Suppressor macrophage treated with lipopolysaccharide for 4 hours (primary cell): ENCODE results near the gene SUN1.
"Not testable (repeated sequence)": the region's sequence is repeated elsewhere in the genome, so short reads cannot be mapped to it uniquely, and the experiment has no call there.

ENCODE experiments used
- DNase-seq: peaks from one replicate; pipeline ENCODE4 v3.0.0-alpha.2; 2020

Gene SUN1

GRCh38 chr7:857661-858060 lies 25.4 kb downstream of the SUN1 start:
- DNase-seq, result no peak

GRCh38 chr7:859359-860030 lies 27.2 kb downstream of the SUN1 start:
- no peak for DNase-seq

DNA sequence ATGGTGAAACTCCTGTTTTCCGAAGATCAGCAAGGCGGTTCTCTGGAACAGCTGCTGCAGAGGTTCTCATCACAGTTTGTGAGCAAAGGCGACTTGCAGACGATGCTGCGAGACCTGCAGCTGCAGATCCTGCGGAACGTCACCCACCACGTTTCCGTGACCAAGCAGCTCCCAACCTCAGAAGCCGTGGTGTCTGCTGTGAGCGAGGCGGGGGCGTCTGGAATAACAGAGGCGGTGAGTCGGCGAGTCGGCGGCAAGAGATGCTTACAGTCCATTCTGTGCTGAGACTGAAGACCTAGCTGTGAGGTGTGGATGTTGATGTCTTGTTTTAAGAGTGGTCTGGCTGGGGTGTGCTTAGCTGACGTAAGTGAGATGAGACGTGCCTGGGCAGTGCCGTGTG lies 27.9 kb downstream of the SUN1 start:
- no peak for DNase-seq

- no peak for DNase-seq
These were observed 28.9 kb downstream of the SUN1 start for GRCh38 chr7:861222-861621.

- DNase-seq, result no peak
These were observed 29.9 kb downstream of the SUN1 start for GRCh38 chr7:862157-862556.

DNA sequence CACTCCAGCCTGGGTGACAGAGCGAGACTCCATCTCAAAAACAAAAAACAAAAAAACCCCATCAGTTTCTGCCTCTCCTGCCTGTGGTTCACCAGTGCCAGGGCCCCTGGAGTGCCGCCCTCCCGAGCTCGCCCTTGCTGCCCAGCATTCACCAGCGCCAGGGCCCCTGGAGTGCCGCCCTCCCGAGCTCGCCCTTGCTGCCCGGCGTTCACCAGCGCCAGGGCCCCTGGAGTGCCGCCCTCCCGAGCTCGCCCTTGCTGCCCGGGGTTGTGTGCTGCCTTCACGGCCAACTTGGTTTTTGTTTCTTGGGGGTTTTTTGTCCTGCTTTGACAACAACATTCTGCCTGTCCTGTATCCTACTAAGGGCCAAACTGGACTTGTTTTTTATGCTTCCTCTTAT lies 30.8 kb downstream of the SUN1 start:
- no peak for DNase-seq

- DNase-seq, result no peak
These were observed 33.6 kb downstream of the SUN1 start for GRCh38 chr7:865921-866320.

DNA sequence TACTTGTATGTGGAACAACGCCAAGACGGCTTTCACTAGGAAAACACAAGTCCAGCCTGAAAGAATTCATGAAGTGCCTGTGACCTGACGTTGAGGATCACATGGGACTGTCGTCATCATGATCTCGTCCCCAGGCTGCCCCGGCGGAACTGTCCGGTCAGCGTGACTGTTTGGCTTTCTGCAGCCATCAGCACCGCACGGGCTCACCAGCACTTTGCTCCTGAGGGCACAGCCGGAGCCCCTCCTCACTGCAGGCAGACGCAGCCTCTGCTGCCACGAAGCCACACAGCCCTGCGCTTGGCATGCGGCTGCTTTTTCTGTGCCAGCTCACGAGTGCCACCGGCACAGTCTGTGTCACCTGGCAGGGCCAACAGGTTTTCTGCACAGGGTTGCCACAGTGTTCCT lies 34.7 kb downstream of the SUN1 start:
- DNase-seq, result no peak

DNA sequence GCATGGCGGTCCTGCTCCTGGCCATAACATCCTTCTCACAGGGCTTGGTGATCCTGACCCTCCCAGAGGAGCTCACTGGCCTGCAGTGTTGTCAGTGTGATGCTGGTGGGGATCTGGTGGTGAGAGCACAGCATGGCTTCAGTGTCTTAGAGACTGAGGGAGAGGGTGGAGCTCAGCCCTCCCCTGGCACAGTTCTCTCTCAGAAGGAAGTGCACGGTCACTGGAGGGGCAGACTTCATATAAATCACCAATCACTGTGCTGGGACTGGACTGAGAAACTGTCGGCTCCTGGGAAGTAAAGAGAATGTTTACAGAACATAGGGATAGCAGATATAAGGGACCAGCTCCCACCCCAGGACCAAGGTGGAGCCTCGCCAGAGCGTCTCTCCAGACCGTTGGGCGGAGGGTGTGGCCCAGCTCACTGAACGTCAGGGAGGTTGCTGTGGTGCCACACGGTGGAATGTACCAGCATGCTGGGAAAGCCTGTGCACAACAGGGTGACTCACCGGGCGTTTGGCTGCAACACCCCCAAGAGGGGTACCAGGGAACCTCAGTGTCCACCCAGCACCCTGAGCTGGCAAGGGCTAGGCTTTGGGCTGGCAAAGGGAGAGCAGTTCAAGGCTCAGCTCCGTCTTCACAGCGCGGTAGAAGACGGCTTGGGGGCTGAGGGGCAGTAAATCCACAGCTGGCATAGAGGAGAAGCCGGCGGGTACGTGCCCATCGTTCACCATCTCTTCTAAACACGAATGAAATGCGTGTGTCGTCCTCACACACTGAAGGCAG lies 35.3 kb downstream of the SUN1 start:
- no peak for DNase-seq

- DNase-seq, result no peak
These were observed 35.9 kb downstream of the SUN1 start for GRCh38 chr7:868189-868486.

DNA sequence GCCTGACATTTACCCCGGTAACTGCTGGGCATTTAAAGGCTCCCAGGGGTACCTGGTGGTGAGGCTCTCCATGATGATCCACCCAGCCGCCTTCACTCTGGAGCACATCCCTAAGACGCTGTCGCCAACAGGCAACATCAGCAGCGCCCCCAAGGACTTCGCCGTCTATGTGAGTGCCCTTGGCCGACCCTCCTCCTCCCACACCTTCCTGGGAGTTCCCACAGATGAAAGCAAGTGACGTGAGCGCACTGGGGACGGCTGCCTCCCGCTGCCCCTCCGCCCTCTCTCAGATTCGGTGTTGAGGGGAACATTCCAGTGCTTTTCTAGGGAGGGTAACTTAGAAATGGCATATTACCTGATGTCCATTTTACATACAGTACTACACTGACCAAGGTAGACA lies 37.1 kb downstream of the SUN1 start:
- no peak for DNase-seq

DNA sequence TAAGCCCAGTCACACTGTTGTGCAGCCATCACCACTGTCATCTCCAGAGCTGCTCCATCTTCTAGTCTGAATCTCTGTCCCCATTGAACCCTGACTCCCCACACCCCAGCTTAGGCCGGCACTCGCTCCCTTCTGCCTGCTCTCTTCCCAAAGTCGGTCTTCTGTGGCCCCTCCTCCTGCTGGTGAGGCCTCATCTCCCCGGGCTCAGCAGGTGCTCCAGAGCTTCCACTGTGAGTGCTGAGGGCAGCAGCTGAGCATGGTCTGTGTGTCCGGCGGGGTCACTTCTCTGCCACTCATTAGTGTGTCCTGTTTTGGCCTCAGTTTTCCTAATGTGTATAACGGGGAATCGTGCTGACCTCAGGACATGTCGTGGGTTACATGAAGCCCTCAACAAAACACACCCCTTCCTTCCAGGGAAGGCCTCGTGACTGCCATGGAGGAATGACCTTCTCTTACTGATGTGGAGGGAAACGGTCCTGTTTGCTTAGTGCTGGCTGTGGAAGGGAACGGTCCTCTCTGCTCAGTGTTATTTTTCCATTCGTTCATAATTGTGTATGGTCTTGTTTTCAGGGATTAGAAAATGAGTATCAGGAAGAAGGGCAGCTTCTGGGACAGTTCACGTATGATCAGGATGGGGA lies 39.7 kb downstream of the SUN1 start:
- DNase-seq, result no peak

DNA sequence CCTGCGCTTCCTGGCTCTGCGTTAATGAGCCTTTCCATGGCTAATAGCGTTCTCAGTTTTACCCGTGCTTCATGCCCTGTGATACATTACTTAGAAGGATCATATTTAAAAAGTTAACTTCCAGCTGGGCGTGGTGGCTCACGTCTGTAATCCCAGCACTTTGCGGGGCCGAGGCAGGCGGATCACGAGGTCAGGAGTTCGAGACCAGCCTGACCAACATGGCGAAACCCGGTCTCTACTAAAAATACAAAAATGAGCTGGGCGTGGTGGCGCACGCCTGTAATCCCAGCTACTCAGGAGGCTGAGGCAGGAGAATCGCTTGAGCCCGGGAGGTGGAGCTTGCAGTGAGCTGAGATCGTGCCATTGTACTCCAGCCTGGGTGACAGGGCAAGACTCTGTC lies 40.4 kb downstream of the SUN1 start:
- DNase-seq, result not testable (repeated sequence)

DNA sequence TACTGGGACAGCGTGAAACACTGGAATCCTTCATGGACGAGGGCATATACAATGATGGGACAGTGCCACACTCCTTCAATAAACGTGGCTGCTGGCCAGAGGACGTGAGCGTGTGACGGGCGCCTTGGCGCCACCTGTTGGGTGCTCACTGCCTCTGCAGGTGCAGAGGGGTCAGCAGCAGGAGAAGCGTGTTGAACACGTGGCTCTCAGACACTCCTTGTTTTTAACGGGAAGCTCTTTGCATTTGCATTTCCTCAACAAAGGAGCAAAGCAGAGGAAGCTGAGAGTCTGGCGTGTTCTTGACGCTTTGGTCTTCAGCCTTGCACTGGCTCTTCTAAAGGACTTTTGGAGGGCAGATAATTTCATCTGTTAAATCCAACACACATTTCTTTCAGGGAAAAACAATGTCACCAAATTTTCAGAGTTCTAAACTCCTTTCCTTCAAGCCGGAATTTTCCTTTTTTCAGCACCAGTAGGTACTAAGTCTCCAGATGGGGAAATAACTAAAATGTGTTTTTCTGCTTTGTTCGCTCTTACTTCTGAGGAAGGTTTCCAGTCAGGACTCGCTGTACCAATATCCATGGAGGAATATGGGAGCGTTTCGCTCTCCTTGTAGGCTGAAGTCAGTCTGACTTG lies 41.2 kb downstream of the SUN1 start:
- peak; percentile 84 for DNase-seq

DNA sequence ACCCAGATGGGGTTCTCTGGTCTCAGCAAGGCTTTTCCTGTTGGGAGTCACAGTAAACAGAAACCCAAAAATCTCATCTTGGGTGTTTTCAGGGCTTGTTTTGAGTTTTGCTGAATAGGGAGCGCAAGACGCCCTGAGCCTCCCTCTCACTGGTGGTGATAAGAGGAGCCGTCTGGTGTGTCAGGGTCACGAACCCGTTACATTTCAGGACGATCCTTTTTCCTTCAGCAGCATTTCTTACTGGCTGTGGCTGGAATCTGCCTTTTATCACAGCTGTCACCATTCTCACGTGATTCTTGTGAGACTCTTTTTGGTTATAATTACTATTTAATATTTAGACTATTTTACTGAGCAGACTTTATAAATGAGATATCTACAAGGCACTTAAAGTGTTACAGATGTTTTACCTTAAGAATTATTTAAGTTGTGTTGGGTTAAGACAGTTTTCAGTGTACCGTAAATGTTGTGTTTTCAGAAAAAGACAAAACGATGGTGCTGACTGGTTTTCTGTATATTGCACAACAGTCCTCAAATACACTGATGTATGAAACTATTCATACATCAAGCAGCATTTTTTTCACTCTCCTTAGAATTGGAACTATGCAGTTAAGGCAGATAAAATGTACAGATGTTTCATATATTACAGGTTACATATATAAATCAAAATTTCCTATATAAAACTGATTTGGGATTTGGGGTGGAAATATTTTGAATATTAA lies 41.9 kb downstream of the SUN1 start:
- no peak for DNase-seq

DNA sequence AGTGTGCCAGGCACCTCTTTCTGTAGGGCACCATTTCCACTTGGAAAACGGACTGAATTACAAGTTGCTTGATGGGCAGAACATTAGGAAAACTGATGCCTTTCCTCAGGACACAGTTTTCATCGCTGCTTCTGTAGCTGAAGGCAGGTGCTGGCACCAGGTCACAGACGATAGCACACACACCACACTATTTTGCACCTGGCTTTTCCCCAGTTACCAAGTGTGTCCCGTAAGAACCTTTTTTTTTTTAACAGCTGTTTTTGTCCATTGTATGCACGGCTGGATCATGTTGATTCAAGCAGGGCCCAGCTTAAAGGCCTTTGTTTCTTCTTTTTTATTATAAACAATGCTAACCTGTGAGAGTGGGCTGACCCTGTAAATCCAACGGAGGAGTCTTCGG lies 42.8 kb downstream of the SUN1 start:
- no peak for DNase-seq

GRCh38 chr7:875476-876076 lies 43.3 kb downstream of the SUN1 start:
- no peak for DNase-seq

GRCh38 chr7:876077-876971 lies 44.0 kb downstream of the SUN1 start, which contains the start of gene GET4:
Gene GET4 (plus strand): TSS chr7:876554. CDS start chr7:876646, 92 bp downstream.
- peak; percentile 97 for DNase-seq

- DNase-seq, result no peak
These were observed 44.7 kb downstream of the SUN1 start for GRCh38 chr7:876972-877311.

- DNase-seq, result peak; percentile 5
These were observed 45.3 kb downstream of the SUN1 start for GRCh38 chr7:877312-878232.

DNA sequence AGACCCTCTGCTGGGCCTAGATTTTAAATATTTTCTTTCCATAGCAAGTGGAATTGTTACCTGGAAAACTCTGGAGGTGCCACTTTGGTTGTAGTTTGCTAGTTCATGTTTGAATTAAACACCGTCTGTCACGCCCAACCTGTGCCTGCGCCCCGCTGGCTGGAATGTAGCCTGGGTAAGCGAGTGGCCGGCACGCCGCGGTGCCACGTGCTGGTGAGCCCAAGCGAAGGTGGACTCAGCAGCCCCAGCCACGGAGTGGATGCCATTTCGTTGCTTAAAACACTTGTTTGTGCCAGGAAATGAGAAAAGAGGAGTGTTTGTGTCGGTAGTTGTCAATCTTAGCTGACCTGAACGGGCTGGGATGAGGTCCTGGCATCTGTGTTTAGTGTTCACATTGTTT lies 46.8 kb downstream of the SUN1 start:
- no peak for DNase-seq
